SK-N-SH (cell line): ENCODE data around the gene CELSR1. TPM values are rescaled to one million over a fixed set of nuclear protein-coding genes. Genes with fewer than 3 reads are reported as not detected.

Source experiments
- CTCF ChIA-PET: fragments of 300-600, 350-600 bp; formaldehyde crosslinking; extraction: SDS; loops from one replicate; lab custom pipeline; 2021; lab: Yijun Ruan, JAX
- POLR2A ChIA-PET: fragments of 350-600 bp; sonication (Branson Sonifier 250); formaldehyde crosslinking; extraction: SDS; loops from one replicate; lab custom pipeline; 2020; ENCODE audit warnings: antibody characterized with exemption, inconsistent platforms; lab: Yijun Ruan, JAX
- DNase-seq: peaks from one replicate; pipeline ENCODE4 v3.0.0; 2012
- H2AFZ ChIP-seq: fragments of 200-600 bp; sonication (generic); 2 replicates; pipeline ENCODE4 v1.8.1; 2016; ENCODE audit warnings: antibody characterized with exemption, mild to moderate bottlenecking, low read depth
- H3F3A ChIP-seq: fragments of 200-600 bp; sonication (generic); replicated peaks from 2 replicates; pipeline ENCODE3; 2016; ENCODE audit warnings: antibody characterized with exemption, mild to moderate bottlenecking; ENCODE audit not compliant: insufficient read depth
- H3K27ac ChIP-seq, 2 experiments: fragments of 200-500 bp in 1 of 2; fragments of 200-600 bp in 1 of 2; sonication (Bioruptor generic) in 1 of 2; sonication (generic), shearing (Covaris generic) in 1 of 2; 2 replicates each; pipeline versions ENCODE4 v1.5.1 to v1.6.1; 2014 to 2016; ENCODE audit warnings: low read depth in 2 of 2, inconsistent platforms in 1 of 2, low read length in 1 of 2, mild to moderate bottlenecking in 1 of 2, mixed read lengths in 1 of 2
- H3K27me3 ChIP-seq: fragments of 200-600 bp; sonication (generic), shearing (Covaris generic); 2 replicates; pipeline ENCODE4 v1.6.1; 2016; ENCODE audit warnings: mixed run types; ENCODE audit not compliant: insufficient read depth
- H3K36me3 ChIP-seq, 2 experiments: fragments of 200-500 bp in 1 of 2; fragments of 200-600 bp in 1 of 2; sonication (Bioruptor generic) in 1 of 2; sonication (generic) in 1 of 2; replicated peaks in 1 of 2; 2 replicates each; pipeline versions ENCODE3 to v1.5.1; 2014 to 2016; ENCODE audit warnings: low read length in 1 of 2, mild to moderate bottlenecking in 1 of 2; ENCODE audit not compliant: insufficient read depth in 2 of 2, control insufficient read depth in 1 of 2
- H3K4me1 ChIP-seq, 2 experiments: fragments of 200-500 bp in 1 of 2; fragments of 200-600 bp in 1 of 2; sonication (Bioruptor generic) in 1 of 2; sonication (generic), shearing (Covaris generic) in 1 of 2; 2 replicates each; pipeline versions ENCODE4 v1.5.1 to v1.6.1; 2014 to 2016; ENCODE audit warnings: low read depth in 1 of 2, low read length in 1 of 2, mixed run types in 1 of 2; ENCODE audit not compliant: insufficient read depth in 2 of 2, control insufficient read depth in 1 of 2
- H3K4me2 ChIP-seq: fragments of 200-600 bp; sonication (generic), shearing (Covaris generic); 2 replicates; pipeline ENCODE4 v1.6.1; 2017; ENCODE audit warnings: mixed run types
- H3K4me3 ChIP-seq, 2 experiments: fragments of 200-500 bp in 1 of 2; fragments of 200-600 bp in 1 of 2; sonication (Bioruptor generic) in 1 of 2; sonication (generic), shearing (Covaris generic) in 1 of 2; 2 replicates each; pipeline versions ENCODE4 v1.5.1 to v1.8.1; 2014 to 2016; ENCODE audit warnings: low read depth in 2 of 2, inconsistent platforms in 1 of 2, low read length in 1 of 2, mild to moderate bottlenecking in 1 of 2, mixed read lengths in 1 of 2, moderate library complexity in 1 of 2
- H3K79me2 ChIP-seq: fragments of 200-600 bp; sonication (generic); 2 replicates; pipeline ENCODE4 v1.8.1; 2017; ENCODE audit warnings: mild to moderate bottlenecking; ENCODE audit not compliant: insufficient read depth
- H3K9ac ChIP-seq: fragments of 200-600 bp; sonication (generic); 2 replicates; pipeline ENCODE4 v1.6.1; 2017; ENCODE audit warnings: mixed run types
- H3K9me2 ChIP-seq: fragments of 200-600 bp; sonication (generic); 2 replicates; pipeline ENCODE4 v1.6.1; 2017; ENCODE audit warnings: mixed run types
- H3K9me3 ChIP-seq: fragments of 200-600 bp; sonication (generic); 2 replicates; pipeline ENCODE4 v1.6.1; 2017; ENCODE audit warnings: mixed run types, mild to moderate bottlenecking, moderate library complexity
- H4K20me1 ChIP-seq: fragments of 200-600 bp; sonication (generic); 2 replicates; pipeline ENCODE4 v1.6.1; 2017; ENCODE audit warnings: mild to moderate bottlenecking, mixed run types; ENCODE audit not compliant: insufficient read depth
- CTCF ChIP-seq: fragments of 200-600 bp; sonication (generic); IDR thresholded peaks from 2 replicates; pipeline ENCODE4 v1.6.1; 2017; ENCODE audit warnings: antibody characterized with exemption, mild to moderate bottlenecking, moderate library complexity
- ELF1 ChIP-seq: IDR thresholded peaks from 2 replicates; pipeline ENCODE4 v1.4.0; 2012
- EP300 ChIP-seq, 2 experiments: IDR thresholded peaks; 2 replicates each; pipeline versions ENCODE4 v1.4.0 to v1.6.1; 2012; ENCODE audit warnings: borderline replicate concordance in 1 of 2, low read depth in 1 of 2, low read length in 1 of 2
- EZH2phosphoT487 ChIP-seq: fragments of 200-600 bp; sonication (generic); IDR thresholded peaks from 2 replicates; pipeline ENCODE4 v1.6.1; 2017; ENCODE audit warnings: low read depth, mixed run types, mild to moderate bottlenecking, antibody characterized with exemption, moderate library complexity, borderline replicate concordance
- FOSL2 ChIP-seq: IDR thresholded peaks from 2 replicates; pipeline ENCODE4 v1.4.0; 2012; ENCODE audit warnings: low read depth, mild to moderate bottlenecking, moderate library complexity, borderline replicate concordance
- GABPA ChIP-seq: IDR thresholded peaks from 2 replicates; pipeline ENCODE4 v1.4.0; 2012; ENCODE audit warnings: low read depth, mild to moderate bottlenecking
- IRF3 ChIP-seq: fragments of 150-350 bp; IDR thresholded peaks from 2 replicates; pipeline ENCODE4 v1.6.1; 2016; ENCODE audit warnings: mild to moderate bottlenecking, low read depth, low read length
- JUND ChIP-seq: IDR thresholded peaks from 2 replicates; pipeline ENCODE4 v1.4.0; 2012
- NFIC ChIP-seq: IDR thresholded peaks from 2 replicates; pipeline ENCODE4 v1.4.0; 2012; ENCODE audit warnings: borderline replicate concordance
- NRF1 ChIP-seq: IDR thresholded peaks from 2 replicates; pipeline ENCODE4 v1.6.1; 2012; ENCODE audit warnings: low read depth, mild to moderate bottlenecking, low read length
- PBX3 ChIP-seq: IDR thresholded peaks from 2 replicates; pipeline ENCODE4; 2012
- RAD21 ChIP-seq: IDR thresholded peaks from 2 replicates; pipeline ENCODE4 v1.6.1; 2012; ENCODE audit warnings: mild to moderate bottlenecking, low read length
- RFX5 ChIP-seq: IDR thresholded peaks from 2 replicates; pipeline ENCODE4 v1.6.1; 2012; ENCODE audit warnings: mild to moderate bottlenecking, improper control_type of control experiment, low read length
- RXRA ChIP-seq: IDR thresholded peaks from 2 replicates; pipeline ENCODE4 v1.4.0; 2012; ENCODE audit warnings: low read depth, mild to moderate bottlenecking, borderline replicate concordance
- TAF1 ChIP-seq: IDR thresholded peaks from 2 replicates; pipeline ENCODE4 v1.6.1; 2012; ENCODE audit warnings: low read depth, mild to moderate bottlenecking, low read length, moderate library complexity, borderline replicate concordance
- USF2 ChIP-seq: fragments of 150-350 bp; IDR thresholded peaks from 2 replicates; pipeline ENCODE4 v1.6.1; 2017; ENCODE audit warnings: antibody characterized with exemption, low read length, low read depth, borderline replicate concordance
- WGBS: methylation state at CpG from one replicate; pipeline ENCODE4 v1.1.6; 2017; ENCODE audit warnings: low lambda C conversion rate; 5-methylcytosine and 5-hydroxymethylcytosine counted together
- polyA plus RNA-seq, 3 experiments: library from polyadenylated mRNA; depleted of rRNA; stranded (reverse); fragments of >200 nt; gene quantifications; 2 replicates each; pipeline ENCODE4 v1.2.3, GENCODE V29; 2012

Gene CELSR1
- polyA plus RNA-seq, 1 of the 3 experiments (the other 2 are of a cell fraction): 5.0 TPM

GRCh38 chr22:46418827-46419226 lies 118.6 kb downstream of the CELSR1 start:
- CTCF ChIA-PET: interaction anchor here (1.1 to 2.0 kb wide), 3 partner anchors 51 to 123 kb away, joined by 3 to 7 read pairs (median 4); no protein-coding TSS in a partner anchor
- H2AFZ ChIP-seq: no peak overlapping the region

GRCh38 chr22:46417769-46418168 lies 119.7 kb downstream of the CELSR1 start:
- no peak overlapping the region for H2AFZ ChIP-seq
- H3K4me1 ChIP-seq: peaks cover 0 to 5% of the 10 kb centered on the region in 2 experiments; a peak in 1 of 4 replicates
- no peaks in the 10 kb centered on the region for H3K9me2 ChIP-seq
- POLR2A ChIA-PET: no interaction called here
- no peaks in the 10 kb centered on the region for H3K79me2 ChIP-seq
- H3K9ac ChIP-seq: no peak overlapping the region
- no peaks in the 10 kb centered on the region for H3K27me3 ChIP-seq
- no peaks in the 10 kb centered on the region for H3K9me3 ChIP-seq
- no peaks in the 10 kb centered on the region for H3K36me3 ChIP-seq
- 60% methylated on average over 7 of the region's 7 CpGs for WGBS
- H3K4me2 ChIP-seq: no peak overlapping the region
- no peaks in the 10 kb centered on the region for H4K20me1 ChIP-seq
- no peak overlapping the region for H3K4me3 ChIP-seq
- TF ChIP-seq JUND (no peak), CTCF (no peak), NRF1 (no peak), PBX3 (no peak), EZH2phosphoT487 (no peak), USF2 (no peak), ELF1 (no peak), RFX5 (no peak), RXRA (no peak), TAF1 (no peak), NFIC (no peak), IRF3 (no peak), FOSL2 (no peak)
- CTCF ChIA-PET: interaction anchor here (2.0 kb wide), 1 partner anchor 125 kb away, joined by 7 read pairs; no protein-coding TSS in a partner anchor
- DNase-seq: no peak
- no peaks in the 10 kb centered on the region for H3F3A ChIP-seq
- no peak overlapping the region for H3K27ac ChIP-seq

More at GRCh38 chr22:46418827-46419226, 118.6 kb downstream of the CELSR1 start:
- 22% methylated on average over 3 of the region's 11 CpGs for WGBS
- Histone ChIP-seq H3K27ac (no peak overlapping the region), H4K20me1 (no peaks in the 10 kb centered on the region), H3K79me2 (no peaks in the 10 kb centered on the region), H3K27me3 (no peaks in the 10 kb centered on the region), H3K4me1 (peaks cover 0 to 5% of the 10 kb centered on the region in 2 experiments; a peak in 1 of 4 replicates), H3K9me2 (no peaks in the 10 kb centered on the region), H3K4me2 (no peak overlapping the region), H3K4me3 (no peak overlapping the region), H3F3A (no peaks in the 10 kb centered on the region), H3K9ac (no peak overlapping the region), H3K36me3 (no peaks in the 10 kb centered on the region), H3K9me3 (no peaks in the 10 kb centered on the region)
- POLR2A ChIA-PET: no interaction called here
- DNase-seq: peak; percentile 78
- TF ChIP-seq NRF1 (peak; percentile 36), EP300 (IDR thresholded peaks at IDR 0.05; ENCODE audit: borderline replicate concordance in 1 of 2, low read depth in 1 of 2, low read length in 1 of 2) (no peak), RAD21 (no peak), GABPA (no peak), JUND (no peak)
